Hematopoietic multipotent progenitor cell treated with erythropoietin and hydrocortisone succinate and interleukin-3 and kit ligand, for 6 days (in vitro differentiated cells): ENCODE measurements around the gene WIPI1.
"Not testable (repeated sequence)": the region's sequence is repeated elsewhere in the genome, so short reads cannot be mapped to it uniquely, and the experiment has no call there.

Source experiments
- DNase-seq: peaks from one replicate; pipeline ENCODE4 v3.0.0-alpha.2; 2015

Gene WIPI1

DNA sequence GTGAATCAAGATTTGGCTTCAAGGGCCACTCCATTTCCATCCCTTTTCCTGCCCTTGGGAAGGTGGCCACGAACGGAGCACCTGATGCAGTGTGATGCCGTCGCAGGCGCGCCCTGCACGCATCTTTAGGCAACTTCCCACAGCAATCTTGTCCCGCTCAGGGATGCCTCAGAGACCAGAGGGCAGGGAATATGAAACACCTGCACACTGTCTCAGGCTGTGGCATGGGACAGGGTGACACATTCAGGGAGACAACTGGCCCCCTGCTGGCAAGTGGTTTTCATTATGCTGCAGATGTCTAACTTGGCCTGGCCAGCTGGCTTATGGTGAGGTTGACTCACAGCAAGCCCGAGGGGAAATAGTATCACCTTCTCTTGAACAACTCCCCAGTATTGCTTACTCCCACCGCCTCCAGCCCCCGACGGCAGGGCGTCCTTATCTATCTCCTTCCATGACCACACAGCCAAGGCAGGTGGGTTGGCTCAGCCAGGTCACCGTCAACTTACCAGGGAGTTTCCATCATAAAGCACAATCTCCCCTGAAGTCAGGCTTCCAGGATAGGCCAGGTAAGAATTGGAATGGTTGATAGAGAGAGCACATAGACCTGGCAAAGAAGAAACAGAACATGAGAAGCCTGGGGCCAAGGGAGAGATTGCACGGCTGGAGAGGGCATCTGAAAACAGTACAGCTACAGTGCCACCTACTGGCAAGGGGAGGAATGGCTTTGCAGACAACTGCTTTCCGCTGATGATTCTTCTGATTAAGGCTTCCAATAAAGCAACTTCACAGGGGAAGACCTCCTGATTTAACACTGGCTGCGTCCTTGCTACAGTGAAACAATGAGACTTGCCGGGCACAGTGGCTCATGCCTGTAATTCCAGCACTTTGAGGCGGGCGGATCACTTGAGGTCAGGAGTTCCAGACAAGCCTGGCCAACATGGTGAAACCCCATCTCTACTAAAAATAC is 21.1 kb downstream of the WIPI1 start:
- peak; percentile 94 for DNase-seq

DNA sequence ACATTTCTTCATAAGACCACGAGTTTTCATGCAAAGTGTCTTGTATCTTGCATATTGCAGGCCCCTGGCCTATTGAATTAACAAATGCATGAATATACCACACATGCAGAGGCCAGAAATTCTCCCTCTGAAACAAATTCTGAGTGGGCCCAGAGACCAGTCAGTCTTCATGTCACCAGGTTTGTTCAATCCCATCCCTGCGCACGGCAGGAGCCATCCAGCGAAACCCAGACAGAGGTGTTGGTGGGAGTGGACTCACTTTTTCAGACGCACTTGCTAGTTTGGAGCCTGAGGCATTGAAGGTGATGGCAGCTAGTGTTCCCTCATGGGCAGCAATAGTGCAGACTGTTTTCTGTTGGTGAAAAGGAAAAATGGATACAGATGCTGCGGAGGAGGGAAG is 21.9 kb downstream of the WIPI1 start:
- DNase-seq = no peak

GRCh38 chr17:68433911-68434508 is 23.3 kb downstream of the WIPI1 start:
- no peak for DNase-seq

DNA sequence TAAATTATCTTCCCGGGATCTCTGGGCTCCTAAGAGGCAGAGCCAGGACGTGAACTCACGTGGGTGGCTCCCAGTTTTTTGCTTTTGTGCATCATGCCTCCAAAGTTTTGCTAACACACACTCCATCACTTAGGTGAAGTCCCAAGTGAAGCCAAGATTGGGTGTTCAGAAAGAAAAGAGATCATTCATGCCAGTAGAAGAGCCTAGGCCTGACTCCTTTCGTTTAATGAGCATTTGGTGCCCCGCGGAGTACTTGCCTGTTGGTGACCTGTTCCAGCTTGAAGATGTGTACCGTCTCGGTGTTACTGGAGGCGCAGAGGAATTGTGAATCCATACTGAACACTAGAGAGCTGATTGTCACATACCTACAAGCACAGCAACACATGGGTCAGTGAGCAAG is 24.1 kb downstream of the WIPI1 start:
- DNase-seq = no peak

GRCh38 chr17:68432086-68432864 is 25.0 kb downstream of the WIPI1 start:
- no peak for DNase-seq

GRCh38 chr17:68431661-68432071 is 25.6 kb downstream of the WIPI1 start:
- peak; percentile 59 for DNase-seq

GRCh38 chr17:68431045-68431608 is 26.2 kb downstream of the WIPI1 start:
- DNase-seq = no peak

- no peak for DNase-seq
Observed at GRCh38 chr17:68429881-68430280, 27.4 kb downstream of the WIPI1 start.

- DNase-seq = peak; percentile 13
Observed at GRCh38 chr17:68428498-68429172, 28.7 kb downstream of the WIPI1 start.

GRCh38 chr17:68427575-68427974 is 29.7 kb downstream of the WIPI1 start:
- DNase-seq = no peak

DNA sequence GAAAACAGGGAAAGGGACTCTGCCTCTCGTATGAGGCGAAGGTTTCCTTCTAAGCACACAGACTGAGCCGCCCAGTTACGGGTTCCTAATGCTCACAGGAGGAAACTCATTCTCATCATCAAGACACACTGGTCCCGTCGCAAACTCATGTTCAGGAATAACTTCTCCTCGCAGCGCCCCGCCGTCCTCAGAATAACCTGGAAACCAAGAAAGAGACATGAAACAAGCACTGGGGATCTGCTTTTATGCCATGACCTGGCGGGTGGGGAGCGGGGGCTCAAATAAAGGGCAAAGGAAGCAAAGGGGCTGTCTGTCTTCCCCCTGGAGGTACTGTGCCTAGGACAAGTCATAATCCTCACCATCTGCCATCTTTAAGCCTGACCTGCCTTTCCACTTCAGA is 31.3 kb downstream of the WIPI1 start:
- DNase-seq = no peak

DNA sequence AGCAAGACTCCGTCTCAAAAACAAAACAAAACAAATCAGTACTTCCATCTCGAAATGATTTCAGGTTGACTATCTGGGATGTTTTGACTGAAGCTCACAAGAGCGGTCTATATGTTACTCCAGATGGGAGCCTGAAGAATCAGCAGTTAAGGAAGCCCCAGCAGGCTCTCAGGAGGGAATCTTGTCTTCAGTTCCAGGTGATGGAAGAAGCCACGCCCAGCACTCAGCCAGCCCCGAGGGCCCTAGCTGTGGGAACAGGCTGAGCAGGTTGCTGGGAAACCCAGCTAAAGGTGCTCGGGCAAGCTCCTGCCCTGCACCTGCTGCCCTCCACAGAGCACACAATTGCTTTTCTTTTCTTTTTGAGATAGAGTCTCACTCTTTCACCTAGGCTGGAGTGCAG is 32.4 kb downstream of the WIPI1 start:
- DNase-seq = no peak

GRCh38 chr17:68424203-68424602 is 33.1 kb downstream of the WIPI1 start:
- no peak for DNase-seq

DNA sequence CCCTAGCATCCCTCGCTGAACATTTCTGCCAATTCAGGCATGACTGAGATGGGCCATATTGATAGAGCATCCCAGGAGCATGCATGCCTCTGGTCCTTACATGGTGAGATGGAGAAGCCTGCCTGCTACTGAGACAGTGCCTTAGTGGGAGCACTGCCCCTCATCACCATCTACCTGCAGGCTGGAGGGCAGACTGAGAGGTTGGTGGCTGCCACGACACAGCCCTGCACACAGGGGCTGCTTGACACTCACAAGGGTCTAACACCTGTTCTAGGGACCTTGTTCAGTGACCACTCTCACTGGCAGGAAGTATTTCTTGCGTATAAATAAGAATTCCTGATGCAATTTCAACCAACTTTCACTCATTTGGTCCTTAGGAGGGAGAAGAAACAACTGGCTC is 34.0 kb downstream of the WIPI1 start:
- no peak for DNase-seq

GRCh38 chr17:68422821-68423220 is 34.5 kb downstream of the WIPI1 start:
- no peak for DNase-seq

- no peak for DNase-seq
Observed at GRCh38 chr17:68421486-68421885, 35.8 kb downstream of the WIPI1 start.

GRCh38 chr17:68420065-68420464 is 37.2 kb downstream of the WIPI1 start:
- no peak for DNase-seq

GRCh38 chr17:68418876-68419275 is 38.4 kb downstream of the WIPI1 start:
- DNase-seq = no peak

GRCh38 chr17:68417317-68417716 is 40.0 kb downstream of the WIPI1 start:
- no peak for DNase-seq

DNA sequence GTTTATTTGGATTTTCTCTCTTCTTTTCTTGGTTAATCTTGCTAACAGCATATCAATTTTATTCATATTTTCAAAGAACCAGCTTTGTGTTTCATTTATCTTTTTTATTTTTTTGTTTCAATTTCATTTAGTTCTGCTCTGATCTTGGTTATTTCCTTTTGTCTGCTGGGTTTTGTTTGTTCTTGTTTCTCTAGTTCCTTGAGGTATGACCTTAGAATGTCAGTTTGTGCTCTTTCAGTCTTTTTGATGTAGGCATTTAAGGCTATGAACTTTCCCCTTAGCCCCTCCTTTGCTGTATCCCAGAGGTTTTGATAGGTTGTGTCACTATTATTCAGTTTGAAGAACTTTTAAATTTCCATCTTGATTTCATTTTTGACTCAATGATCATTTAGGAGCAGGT is 42.4 kb downstream of the WIPI1 start:
- not testable (repeated sequence) for DNase-seq

DNA sequence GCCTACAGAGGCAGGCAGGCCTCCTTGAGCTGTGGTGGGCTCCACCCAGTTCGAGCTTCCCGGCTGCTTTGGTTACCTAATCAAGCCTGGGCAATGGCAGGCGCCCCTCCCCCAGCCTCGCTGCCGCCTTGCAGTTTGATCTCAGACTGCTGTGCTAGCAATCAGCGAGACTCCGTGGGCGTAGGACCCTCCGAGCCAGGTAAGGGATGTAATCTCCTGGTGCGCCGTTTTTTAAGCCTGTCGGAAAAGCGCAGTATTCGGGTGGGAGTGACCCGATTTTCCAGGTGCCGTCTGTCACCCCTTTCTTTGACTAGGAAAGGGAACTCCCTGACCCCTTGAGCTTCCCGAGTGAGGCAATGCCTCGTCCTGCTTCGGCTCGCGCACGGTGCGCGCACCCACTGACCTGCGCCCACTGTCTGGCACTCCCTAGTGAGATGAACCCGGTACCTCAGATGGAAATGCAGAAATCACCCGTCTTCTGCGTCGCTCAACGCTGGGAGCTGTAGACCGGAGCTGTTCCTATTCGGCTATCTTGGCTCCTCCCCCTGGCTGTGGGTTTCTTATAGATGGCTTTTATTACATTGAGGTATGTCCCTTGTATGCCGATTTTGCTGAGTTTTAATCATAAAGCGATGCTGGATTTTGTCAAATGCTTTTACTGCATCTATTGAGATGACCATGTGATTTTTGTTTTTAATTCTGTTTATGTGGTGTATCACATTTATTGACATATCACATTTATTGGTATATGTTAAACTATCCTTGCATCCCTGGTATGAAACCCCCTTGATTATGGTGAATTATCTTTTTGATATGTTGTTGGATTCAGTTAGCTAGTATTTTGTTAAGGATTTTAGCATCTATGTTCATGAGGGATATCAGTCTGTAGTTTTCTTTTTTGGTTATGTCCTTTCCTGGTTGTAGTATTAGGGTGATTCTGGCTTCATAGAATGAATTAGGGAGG is 43.4 kb downstream of the WIPI1 start:
- peak; percentile 80 for DNase-seq
